K562 treated with DMSO at 1 percent for 48 hours (cell line): ENCODE results near the gene PIM3. TPM values are rescaled to one million over a fixed set of nuclear protein-coding genes. Genes with fewer than 3 reads are reported as not detected.

Experiments
- total RNA-seq: library from RNA; unstranded; fragments of 300-600 nt; gene quantifications from 2 replicates; pipeline ENCODE4 v1.2.3, GENCODE V29; 2022; ENCODE audit warnings: low replicate concordance; ENCODE audit errors: extremely low read depth

PIM3 gene
- total RNA-seq, result not detected in 2 replicates

GRCh38 chr22:49960159-49961004 lies at the start of gene PIM3:
TSS of gene PIM3 (plus strand) at chr22:49960772. CDS start at chr22:49960948, 176 bp downstream.

GRCh38 chr22:49917974-49918910 lies 42.3 kb upstream of the PIM3 start, which contains the start of the genes ALG12 and CRELD2:
TSS of gene ALG12 (minus strand) at chr22:49918438. CDS start at chr22:49913765, 4,673 bp downstream.
TSS of gene CRELD2 (plus strand) at chr22:49918634. CDS start at chr22:49918770, 136 bp downstream.

GRCh38 chr22:50012211-50013181 lies 51.9 kb downstream of the PIM3 start, which contains the start of gene IL17REL:
TSS of gene IL17REL (minus strand) at chr22:50012765. CDS start at chr22:50012646, 119 bp downstream.

Other genes with a start within 250 kb of the PIM3 start
- not detected in 2 replicates for gene BRD1, start 132.9 kb upstream of the PIM3 start, total RNA-seq
- not detected in 2 replicates for gene ZBED4, start 106.9 kb upstream of the PIM3 start, total RNA-seq
- gene ALG12, start 42.3 kb upstream of the PIM3 start, total RNA-seq, result not detected in 2 replicates
- gene CRELD2, start 42.1 kb upstream of the PIM3 start, total RNA-seq, result not detected in 2 replicates
- gene IL17REL, start 52.0 kb downstream of the PIM3 start, total RNA-seq, result not detected in 2 replicates
- not detected in 2 replicates for gene TTLL8, start 97.5 kb downstream of the PIM3 start, total RNA-seq
- not detected in 2 replicates for gene MLC1, start 124.7 kb downstream of the PIM3 start, total RNA-seq
- not detected in 2 replicates for gene MOV10L1, start 129.2 kb downstream of the PIM3 start, total RNA-seq
- not detected in 2 replicates for gene PANX2, start 210.0 kb downstream of the PIM3 start, total RNA-seq
- 180 TPM in 1 of 2 replicates, not detected in the other for gene TRABD, start 225.1 kb downstream of the PIM3 start, total RNA-seq
- gene SELENOO, start 240.2 kb downstream of the PIM3 start, total RNA-seq, result not detected in 2 replicates